GM12878 (cell line): ENCODE data around the gene DNAH11. TPM values are rescaled to one million over a fixed set of nuclear protein-coding genes. Genes with fewer than 3 reads are reported as not detected.
"Not testable (repeated sequence)": the region's sequence is repeated elsewhere in the genome, so short reads cannot be mapped to it uniquely, and the experiment has no call there.

Source experiments
- ATAC-seq: fragments of 200-7000 bp; cut with Tn5 transposase; 3 replicates; pipeline ENCODE4 v1.9.1; 2020; ENCODE audit warnings: mild to moderate bottlenecking, moderate library complexity
- BruUV-seq: library from RNA; stranded (reverse); fragments of 400-500 nt; replicated peaks from 2 replicates; lab custom pipeline; 2021; lab: Mats Ljungman, UMichigan
- CTCF ChIA-PET: fragments of 300-600 bp; sonication (Branson Sonifier 250); formaldehyde crosslinking; extraction: SDS; loops from one replicate; lab custom pipeline; 2021; ENCODE audit warnings: inconsistent platforms; lab: Yijun Ruan, JAX
- POLR2A ChIA-PET: fragments of 350-600 bp; formaldehyde crosslinking; extraction: SDS; loops from one replicate; lab custom pipeline; 2021; ENCODE audit warnings: inconsistent platforms; lab: Charles Lee
- RAD21 ChIA-PET: fragments of 300-600 bp; sonication (Branson Sonifier 250); formaldehyde crosslinking; loops from one replicate; lab custom pipeline; 2023; ENCODE audit warnings: antibody characterized with exemption; ENCODE audit not compliant: unreplicated experiment; lab: Charles Lee
- SMC1A ChIA-PET: fragments of 300-600 bp; sonication (Branson Sonifier 250); formaldehyde crosslinking; loops from one replicate; lab custom pipeline; 2023; ENCODE audit not compliant: unreplicated experiment, uncharacterized antibody; lab: Charles Lee
- DNase-seq: peaks from one replicate; pipeline ENCODE4 v3.0.0-alpha.2; 2011; ENCODE audit warnings: low read depth, low spot score
- FAIRE-seq: peaks from 3 replicates; lab custom pipeline; 2011; peaks lifted over from hg19 to GRCh38; lab: Jason Lieb, UNC
- H2AFZ ChIP-seq: 2 replicates; pipeline ENCODE4 v1.6.0; 2011; ENCODE audit warnings: low read depth, low read length, control low read depth; ENCODE audit not compliant: control insufficient read depth
- H3K27ac ChIP-seq: 2 replicates; pipeline ENCODE4 v1.5.1; 2011; ENCODE audit warnings: control low read depth; ENCODE audit not compliant: control insufficient read depth, insufficient read depth
- H3K27me3 ChIP-seq, 2 experiments: replicated peaks in 1 of 2; 2 replicates each; pipeline versions ENCODE4 v1.6.0 to v1.6.1; 2011; ENCODE audit warnings: low read length in 1 of 2; ENCODE audit not compliant: control insufficient read depth in 2 of 2, insufficient read depth in 2 of 2
- H3K36me3 ChIP-seq, 2 experiments: 2 replicates each; pipeline ENCODE4 v1.5.1; 2011; ENCODE audit warnings: low read length in 1 of 2; ENCODE audit not compliant: control insufficient read depth in 2 of 2, insufficient read depth in 2 of 2
- H3K4me1 ChIP-seq: 2 replicates; pipeline ENCODE4 v1.6.1; 2011; ENCODE audit warnings: mild to moderate bottlenecking, low read length, moderate library complexity, mixed read lengths; ENCODE audit not compliant: control insufficient read depth, insufficient read depth
- H3K4me2 ChIP-seq: 2 replicates; pipeline ENCODE4 v1.6.0; 2011; ENCODE audit warnings: control low read depth; ENCODE audit not compliant: control insufficient read depth, insufficient read depth
- H3K4me3 ChIP-seq: fragments of 200-600 bp; sonication (generic); 2 replicates; pipeline ENCODE4 v1.5.1; 2016
- H3K79me2 ChIP-seq: 2 replicates; pipeline ENCODE4 v1.6.0; 2011; ENCODE audit warnings: low read length; ENCODE audit not compliant: control insufficient read depth, insufficient read depth
- H3K9ac ChIP-seq: 2 replicates; pipeline ENCODE4 v1.8.0; 2011; ENCODE audit warnings: low read length, control low read depth, mixed read lengths; ENCODE audit not compliant: control insufficient read depth, insufficient read depth
- H3K9me3 ChIP-seq: replicated peaks from 3 replicates; pipeline ENCODE4 v1.5.1; 2011; ENCODE audit warnings: mild to moderate bottlenecking, low read length; ENCODE audit not compliant: control insufficient read depth, insufficient read depth
- H4K20me1 ChIP-seq: 2 replicates; pipeline ENCODE4 v1.6.0; 2011; ENCODE audit not compliant: control insufficient read depth, insufficient read depth
- ATF7 ChIP-seq: fragments of 450-650 bp; IDR thresholded peaks from 2 replicates; pipeline ENCODE4 v1.6.1; 2016; ENCODE audit warnings: low read depth, mild to moderate bottlenecking
- BMI1 ChIP-seq: fragments of 450-650 bp; IDR thresholded peaks from 2 replicates; pipeline ENCODE4 v1.6.1; 2016; ENCODE audit warnings: mild to moderate bottlenecking, moderate library complexity, borderline replicate concordance
- CTCF ChIP-seq, 3 experiments: IDR thresholded peaks in 2 of 3; conservative IDR thresholded peaks in 1 of 3; 2 replicates each; pipeline ENCODE4 v1.5.1; 2011; ENCODE audit warnings: low read depth in 3 of 3, low read length in 3 of 3, mild to moderate bottlenecking in 3 of 3, control low read depth in 2 of 3, moderate library complexity in 2 of 3, inconsistent platforms in 1 of 3, mixed read lengths in 1 of 3; ENCODE audit not compliant: control insufficient read depth in 2 of 3, insufficient read depth in 1 of 3; ENCODE audit errors: extremely low read depth in 1 of 3
- MEF2B ChIP-seq: fragments of 450-650 bp; IDR thresholded peaks from 2 replicates; pipeline ENCODE4 v1.6.1; 2018; ENCODE audit warnings: mild to moderate bottlenecking, moderate library complexity; ENCODE audit not compliant: partially characterized antibody, poor library complexity, severe bottlenecking
- ZNF384 ChIP-seq: IDR thresholded peaks from 2 replicates; pipeline ENCODE4 v1.6.1; 2012; ENCODE audit warnings: low read depth, mild to moderate bottlenecking, low read length, improper control_type of control experiment, borderline replicate concordance
- WGBS: methylation state at CpG from one replicate; pipeline ENCODE4 v1.1.6; 2016; ENCODE audit warnings: low lambda C conversion rate; ENCODE audit not compliant: insufficient replicate concordance, insufficient coverage; ENCODE audit errors: missing lambda C conversion rate; 5-methylcytosine and 5-hydroxymethylcytosine counted together
- in situ Hi-C: fragments of 300-500 bp; cut with MboI; formaldehyde crosslinking; loops from 9 replicates; pipeline ENCODE4 v1.14.3; 2018; ENCODE audit warnings: mixed read lengths
- intact Hi-C: fragments of 100-400 bp; cut with micrococcal nuclease; formaldehyde crosslinking; loops from one replicate; pipeline ENCODE4 v1.14.2; 2022; ENCODE audit not compliant: unreplicated experiment
- polyA plus RNA-seq, 11 experiments: library from polyadenylated mRNA; depleted of rRNA in 4 of 11; unstranded in 6 of 11; stranded (reverse) in 5 of 11; fragments of >200 nt; fragmentation: Nextera tagmentation in 4 of 11; fragmentation: Illumina TruSeq in 1 of 11; extraction: Ambion mirVana in 4 of 11; extraction: Trizol in 1 of 11; gene quantifications; 1 replicate in 1 of 11; 2 replicates in 10 of 11; pipeline versions ENCODE4 v1.2.1 to v1.2.3, GENCODE V29; 2011 to 2016; ENCODE audit warnings: inconsistent platforms in 2 of 11, missing spikeins in 2 of 11, low read depth in 1 of 11
- total RNA-seq, 4 experiments: library from RNA; depleted of rRNA in 3 of 4; stranded (reverse); fragments of >200 nt in 3 of 4; fragmentation: Illumina TruSeq in 1 of 4; extraction: Trizol in 1 of 4; gene quantifications; 2 replicates each; pipeline versions ENCODE4 v1.2.1 to v1.2.3, GENCODE V29; 2013 to 2021
- TF ChIP-seq, protein P1 (sequence below): fragments of 450-650 bp; IDR thresholded peaks from 2 replicates; pipeline ENCODE4 v1.6.1; 2018; ENCODE audit warnings: borderline replicate concordance, mild to moderate bottlenecking; ENCODE audit not compliant: partially characterized antibody

Gene DNAH11
- total and polyA plus RNA-seq, 10 of the 15 experiments (the other 5 are each of a cell fraction or from before 2014, with no cell fraction given): 0.03 to 0.56 (median 0.10) TPM

DNA sequence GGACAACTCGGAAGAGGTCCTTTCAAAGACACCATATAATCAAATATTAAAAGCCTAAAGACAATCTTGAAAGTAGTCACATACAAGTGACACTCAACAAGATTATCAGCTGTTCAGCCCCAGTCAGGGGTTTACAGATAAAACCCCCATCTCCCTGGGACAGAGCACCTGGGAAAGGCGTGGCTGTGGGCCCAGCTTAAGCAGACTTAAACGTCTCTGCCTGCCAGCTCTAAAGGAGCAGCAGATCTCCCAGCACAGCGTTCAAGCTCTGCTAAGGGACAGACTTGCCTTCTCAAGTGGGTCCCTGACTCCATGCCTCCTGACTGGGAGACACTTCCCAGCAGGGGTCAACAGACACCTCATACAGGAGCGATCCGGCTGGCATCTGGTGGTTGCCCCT is 384.9 kb downstream of the DNAH11 start:
- no peak overlapping the region for H3K4me2 ChIP-seq
- H3K9ac ChIP-seq: no peak overlapping the region
- no peaks in the 10 kb centered on the region; a peak in 1 of 4 replicates for H3K36me3 ChIP-seq
- FAIRE-seq (no peak), DNase-seq (no peak), ATAC-seq (no peak)
- H3K9me3 ChIP-seq: no peaks in the 10 kb centered on the region; the same call in 2 of the 3 replicates
- RAD21 ChIA-PET: no interaction called here
- H3K4me3 ChIP-seq: no peak overlapping the region
- TF ChIP-seq MEF2B: no peak
- TF ChIP-seq, protein P1, sequence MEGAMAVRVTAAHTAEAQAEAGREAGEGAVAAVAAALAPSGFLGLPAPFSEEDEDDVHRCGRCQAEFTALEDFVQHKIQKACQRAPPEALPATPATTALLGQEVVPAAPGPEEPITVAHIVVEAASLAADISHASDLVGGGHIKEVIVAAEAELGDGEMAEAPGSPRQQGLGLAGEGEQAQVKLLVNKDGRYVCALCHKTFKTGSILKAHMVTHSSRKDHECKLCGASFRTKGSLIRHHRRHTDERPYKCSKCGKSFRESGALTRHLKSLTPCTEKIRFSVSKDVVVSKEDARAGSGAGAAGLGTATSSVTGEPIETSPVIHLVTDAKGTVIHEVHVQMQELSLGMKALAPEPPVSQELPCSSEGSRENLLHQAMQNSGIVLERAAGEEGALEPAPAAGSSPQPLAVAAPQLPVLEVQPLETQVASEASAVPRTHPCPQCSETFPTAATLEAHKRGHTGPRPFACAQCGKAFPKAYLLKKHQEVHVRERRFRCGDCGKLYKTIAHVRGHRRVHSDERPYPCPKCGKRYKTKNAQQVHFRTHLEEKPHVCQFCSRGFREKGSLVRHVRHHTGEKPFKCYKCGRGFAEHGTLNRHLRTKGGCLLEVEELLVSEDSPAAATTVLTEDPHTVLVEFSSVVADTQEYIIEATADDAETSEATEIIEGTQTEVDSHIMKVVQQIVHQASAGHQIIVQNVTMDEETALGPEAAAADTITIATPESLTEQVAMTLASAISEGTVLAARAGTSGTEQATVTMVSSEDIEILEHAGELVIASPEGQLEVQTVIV: no peak
- TF ChIP-seq ZNF384: no peak
- no peak for TF ChIP-seq BMI1
- no peak for TF ChIP-seq ATF7
- TF ChIP-seq CTCF (IDR thresholded peaks at IDR 0.05 in 2 of 3, conservative IDR thresholded peaks at IDR 0.05 in 1 of 3; ENCODE audit: control insufficient read depth in 2 of 3, extremely low read depth in 1 of 3, insufficient read depth in 1 of 3, low read depth in 3 of 3, low read length in 3 of 3): no peak
- in situ Hi-C loops (loop anchor here (25.0 kb wide), 1 partner anchor 1690 kb away; no protein-coding TSS in a partner anchor), intact Hi-C loops (no loop called here)
- SMC1A ChIA-PET: interaction anchor here (1.6 kb wide), 1 partner anchor 16 kb away, joined by 5 read pairs; no protein-coding TSS in a partner anchor
- POLR2A ChIA-PET: no interaction called here
- H2AFZ ChIP-seq: no peak overlapping the region
- peaks cover 1% of the 10 kb centered on the region for H3K79me2 ChIP-seq
- no peaks in the 10 kb centered on the region for H3K4me1 ChIP-seq
- BruUV-seq: no TSS peak
- no peaks in the 10 kb centered on the region for H4K20me1 ChIP-seq
- CTCF ChIA-PET: interaction anchor here (0.7 to 1.0 kb wide), 2 partner anchors 46 to 302 kb away, joined by 3 read pairs; no protein-coding TSS in a partner anchor
- WGBS: 89% methylated on average over 6 of the region's 6 CpGs
- no peak overlapping the region for H3K27ac ChIP-seq
- no peaks in the 10 kb centered on the region for H3K27me3 ChIP-seq

DNA sequence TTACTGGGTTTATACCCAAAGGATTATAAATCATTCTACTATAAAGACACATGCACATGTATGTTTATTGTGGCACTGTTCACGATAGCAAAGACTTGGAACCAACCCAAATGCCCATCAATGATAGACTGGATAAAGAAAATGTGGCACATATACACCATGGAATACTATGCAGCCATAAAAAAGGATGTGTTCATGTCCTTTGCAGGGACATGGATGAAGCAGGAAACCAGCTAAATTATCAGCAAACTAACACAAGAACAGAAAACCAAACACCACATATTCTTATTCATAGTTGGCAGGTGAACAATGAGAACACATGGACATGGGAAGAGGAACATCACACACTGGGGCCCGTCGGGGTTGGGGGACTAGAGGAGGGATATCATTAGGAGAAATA is 390.5 kb downstream of the DNAH11 start:
- POLR2A ChIA-PET, intact Hi-C loops: not testable (repeated sequence)

More for the DNA sequence above, 390.5 kb downstream of the DNAH11 start:
- H3K9ac ChIP-seq, H3K79me2 ChIP-seq, H3K36me3 ChIP-seq, H3K4me2 ChIP-seq, H2AFZ ChIP-seq, DNase-seq, FAIRE-seq, ATAC-seq, H3K4me3 ChIP-seq, H3K4me1 ChIP-seq, RAD21 ChIA-PET, H4K20me1 ChIP-seq, CTCF ChIA-PET, H3K27ac ChIP-seq, H3K27me3 ChIP-seq, BruUV-seq, H3K9me3 ChIP-seq: not testable (repeated sequence)
- SMC1A ChIA-PET: interaction anchor here (0.9 kb wide), 1 partner anchor 185 kb away, joined by 3 read pairs; no protein-coding TSS in a partner anchor
- WGBS: 80% methylated on average over 3 of the region's 3 CpGs
- in situ Hi-C loops: loop anchor here (25.0 kb wide), 1 partner anchor 1696 kb away; no protein-coding TSS in a partner anchor
